Frontal cortex (tissue), 4 donors: ENCODE measurements around the gene TMEM272. TPM values are rescaled to one million over a fixed set of nuclear protein-coding genes. Genes with fewer than 3 reads are reported as not detected.

Experiments used
- DNase-seq, 2 donors: peaks; one replicate each; pipeline ENCODE4 v3.0.0; 2012; ENCODE audit warnings: low spot score in 2 of 2
- FAIRE-seq: peaks from 2 replicates; lab custom pipeline; 2012; peaks lifted over from hg19 to GRCh38; lab: Jason Lieb, UNC
- total RNA-seq: library from RNA; depleted of rRNA; stranded (reverse); fragments of >200 nt; gene quantifications from one replicate; pipeline ENCODE4 v1.2.3, GENCODE V29; 2014
- donor health status: control.
- donor health status: control.
- donor health status: control.

Gene TMEM272
- total RNA-seq, 1 donor from 2014 or later: 1.6 TPM

- no peak for FAIRE-seq
- DNase-seq: no peak
Observed at GRCh38 chr13:51811046-51811445, 33.9 kb downstream of the TMEM272 start.

- no peak for FAIRE-seq
- no peak for DNase-seq
Observed at GRCh38 chr13:51808811-51809210, 36.2 kb downstream of the TMEM272 start.

GRCh38 chr13:51807041-51807440, 37.9 kb downstream of the TMEM272 start:
- FAIRE-seq: no peak

GRCh38 chr13:51806566-51806965, 38.4 kb downstream of the TMEM272 start:
- FAIRE-seq (no peak), DNase-seq (no peak)

More at GRCh38 chr13:51807041-51807440, 37.9 kb downstream of the TMEM272 start:
- no peak for DNase-seq

- DNase-seq (no peak), FAIRE-seq (no peak)
Observed at GRCh38 chr13:51805925-51806324, 39.1 kb downstream of the TMEM272 start.

- no peak for DNase-seq
- no peak for FAIRE-seq
Observed at GRCh38 chr13:51805313-51805712, 39.7 kb downstream of the TMEM272 start.

- FAIRE-seq (no peak), DNase-seq (peak in 1 of 2 donors; percentile 37)
Observed at GRCh38 chr13:51804295-51805172, 40.4 kb downstream of the TMEM272 start.

GRCh38 chr13:51803422-51804294, 41.3 kb downstream of the TMEM272 start, which contains the start of gene DHRS12:
DHRS12 (minus strand) TSS chr13:51804163; CDS start chr13:51799659, 4,504 bp downstream.
- FAIRE-seq (no peak), DNase-seq (peak; percentile 92 to 94)

GRCh38 chr13:51802631-51803418, 42.2 kb downstream of the TMEM272 start:
- no peak for FAIRE-seq
- no peak for DNase-seq

GRCh38 chr13:51801631-51802099, 43.3 kb downstream of the TMEM272 start:
- FAIRE-seq (no peak), DNase-seq (peak; percentile 36 to 44)

GRCh38 chr13:51800486-51800885, 44.5 kb downstream of the TMEM272 start:
- no peak for DNase-seq
- no peak for FAIRE-seq

- FAIRE-seq (no peak), DNase-seq (no peak)
Observed at GRCh38 chr13:51799261-51799660, 45.7 kb downstream of the TMEM272 start.

GRCh38 chr13:51797664-51798488, 47.1 kb downstream of the TMEM272 start:
- DNase-seq (peak in 1 of 2 donors; percentile 32), FAIRE-seq (no peak)

GRCh38 chr13:51796546-51796945, 48.4 kb downstream of the TMEM272 start:
- DNase-seq: no peak
- no peak for FAIRE-seq

GRCh38 chr13:51795419-51795818, 49.6 kb downstream of the TMEM272 start:
- FAIRE-seq: no peak
- no peak for DNase-seq

- no peak for FAIRE-seq
- DNase-seq: no peak
Observed at GRCh38 chr13:51794964-51795363, 50.0 kb downstream of the TMEM272 start.

GRCh38 chr13:51793570-51794271, 51.3 kb downstream of the TMEM272 start:
- DNase-seq: no peak
- FAIRE-seq: no peak
